Left forelimb (tissue), 1 donor: Measurements from ENCODE around the gene NNAT.

ENCODE experiments used
- DNase-seq: peaks from one replicate; pipeline ENCODE4 v3.0.0-alpha.2; 2018; ENCODE audit warnings: low spot score

The NNAT gene

GRCh38 chr20:37502654-37503053 lies 18.4 kb upstream of the NNAT start:
- DNase-seq = no peak

DNA sequence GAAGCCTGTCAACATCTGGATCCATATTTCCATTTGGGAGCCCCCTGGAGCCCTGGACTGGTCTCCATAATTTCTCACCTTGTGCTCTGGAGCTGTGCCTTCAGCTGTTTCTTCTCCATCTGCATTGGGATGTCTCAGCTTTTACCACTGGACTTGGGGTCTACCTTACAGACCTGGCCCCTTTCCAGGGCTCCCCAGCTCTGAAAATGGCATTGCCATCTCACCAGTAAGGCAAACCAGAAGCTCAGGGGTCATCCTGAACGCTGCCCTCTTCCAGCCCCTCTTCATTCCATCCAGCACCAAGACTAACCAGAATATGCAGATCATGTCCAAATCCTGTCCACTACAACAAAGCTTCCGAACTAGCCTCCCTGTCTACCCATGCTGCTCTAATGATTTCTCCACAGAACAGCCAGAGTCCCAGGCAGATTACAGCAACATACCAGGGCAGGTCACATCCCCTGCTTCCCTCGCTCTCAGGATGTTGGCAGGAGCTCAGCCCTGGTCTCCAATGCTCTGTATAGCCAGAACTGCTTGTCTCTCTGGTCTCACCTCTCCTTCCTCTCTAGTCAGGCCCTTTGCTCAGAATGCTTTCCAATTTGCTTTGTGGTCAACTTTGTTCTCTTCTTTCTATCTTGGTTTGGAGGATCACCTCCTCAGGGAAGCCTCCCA lies 17.7 kb upstream of the NNAT start:
- no peak for DNase-seq

DNA sequence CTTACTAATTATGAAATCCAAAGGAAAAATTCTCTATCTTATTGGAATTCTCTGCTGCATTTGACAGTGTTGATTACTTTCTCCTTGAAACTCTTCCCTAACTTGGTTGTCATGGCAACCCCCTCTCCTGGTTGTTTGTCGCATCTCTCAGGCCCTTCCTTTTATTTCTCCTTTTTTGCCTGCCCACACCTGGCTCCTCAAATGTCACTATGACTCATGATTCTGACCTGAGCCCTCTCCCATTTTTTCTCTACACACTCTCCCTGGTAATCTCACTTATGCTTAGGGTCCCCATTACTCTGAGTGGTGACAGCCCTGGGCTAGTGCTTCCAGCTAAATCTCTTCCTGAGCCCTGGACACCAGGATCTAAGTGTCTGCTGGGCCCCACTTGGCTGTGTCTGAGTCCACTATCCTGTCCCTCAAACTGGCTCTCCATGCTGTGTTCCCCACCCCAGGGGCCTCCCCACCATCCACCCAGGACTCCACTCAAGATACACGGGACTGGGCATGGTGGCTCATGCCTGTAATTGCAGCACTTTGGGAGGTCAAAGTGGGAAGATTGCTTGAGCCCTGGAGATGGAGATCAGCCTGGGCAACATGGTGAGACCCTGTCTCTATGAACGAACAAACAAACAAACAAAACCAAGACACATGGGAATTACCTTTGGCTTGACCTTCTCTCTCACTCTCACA lies 16.5 kb upstream of the NNAT start:
- no peak for DNase-seq

DNA sequence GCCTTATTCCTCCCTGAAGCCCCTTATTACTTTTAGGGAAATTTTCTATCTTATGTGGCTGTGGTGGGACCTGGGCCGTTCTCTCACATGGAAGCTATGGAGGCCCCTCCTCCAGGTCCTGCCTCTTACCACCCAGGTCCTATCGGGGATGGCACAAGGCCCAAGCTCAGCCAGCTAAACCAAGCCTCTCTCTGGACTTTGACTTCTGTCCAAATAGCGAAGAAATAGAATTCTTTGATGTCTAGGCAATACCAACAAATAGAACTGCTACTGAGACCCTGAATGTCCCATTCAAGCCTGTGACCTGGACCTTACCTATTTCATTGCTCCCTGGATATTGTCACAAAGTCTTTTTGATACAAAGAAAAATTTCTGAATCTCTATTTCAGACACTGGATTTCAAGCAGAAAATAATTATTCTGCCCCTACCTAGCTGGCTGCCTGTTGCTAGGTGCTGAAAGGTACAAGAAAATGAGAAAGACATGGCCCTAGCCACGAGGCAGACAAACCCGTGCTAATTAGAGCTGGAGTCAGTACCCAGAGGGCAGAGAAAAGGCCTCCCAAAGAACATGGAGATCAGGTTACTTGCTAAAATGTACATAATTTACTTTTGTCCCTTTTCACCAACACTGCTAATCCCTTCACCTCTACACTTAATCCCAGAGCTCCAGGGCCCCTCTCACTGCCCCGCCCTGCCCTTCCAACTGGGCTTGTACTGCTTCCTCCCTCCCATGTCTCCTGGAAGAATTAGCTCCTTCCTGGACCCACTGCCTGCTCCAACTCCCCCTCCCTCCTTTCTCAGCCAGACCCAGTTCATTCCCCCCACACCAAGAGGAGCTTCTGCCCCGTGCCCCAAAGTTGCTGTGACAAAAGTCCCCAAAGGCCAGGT lies 15.5 kb upstream of the NNAT start:
- no peak for DNase-seq

GRCh38 chr20:37506152-37506725 lies 14.8 kb upstream of the NNAT start:
- DNase-seq = no peak

GRCh38 chr20:37510226-37510625 lies 10.8 kb upstream of the NNAT start:
- DNase-seq = no peak

DNA sequence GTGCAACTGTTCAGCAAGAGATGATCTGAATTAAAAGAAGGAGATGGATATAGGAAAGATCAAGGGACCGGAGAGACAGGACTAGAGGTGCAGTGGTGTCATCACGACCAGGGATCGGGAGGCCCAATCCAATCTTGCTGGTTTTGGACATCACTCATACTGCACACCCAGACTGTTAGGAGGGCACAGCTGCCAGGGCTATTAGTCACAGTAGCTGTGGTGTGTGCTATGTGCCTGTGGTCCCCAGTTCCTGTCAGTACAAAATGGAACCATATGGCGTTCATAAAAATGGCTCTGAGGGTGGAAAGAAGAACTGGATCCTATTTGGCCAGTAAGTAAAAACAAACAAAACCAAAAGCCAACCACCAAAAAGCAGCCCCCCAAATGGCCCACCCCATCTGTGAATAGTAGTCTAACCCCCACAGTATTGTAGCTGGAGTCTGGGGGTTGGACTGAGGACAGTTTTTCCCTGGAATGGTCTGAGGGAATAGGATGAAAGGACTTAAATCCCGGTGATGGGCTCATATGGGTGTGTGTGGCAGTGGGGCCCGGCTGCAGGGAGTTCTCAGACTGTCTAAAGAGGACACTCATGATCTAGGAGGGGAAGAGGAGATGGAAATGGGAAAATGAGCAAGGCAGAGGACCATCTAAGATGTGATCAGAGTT lies 9.3 kb upstream of the NNAT start:
- no peak for DNase-seq

DNA sequence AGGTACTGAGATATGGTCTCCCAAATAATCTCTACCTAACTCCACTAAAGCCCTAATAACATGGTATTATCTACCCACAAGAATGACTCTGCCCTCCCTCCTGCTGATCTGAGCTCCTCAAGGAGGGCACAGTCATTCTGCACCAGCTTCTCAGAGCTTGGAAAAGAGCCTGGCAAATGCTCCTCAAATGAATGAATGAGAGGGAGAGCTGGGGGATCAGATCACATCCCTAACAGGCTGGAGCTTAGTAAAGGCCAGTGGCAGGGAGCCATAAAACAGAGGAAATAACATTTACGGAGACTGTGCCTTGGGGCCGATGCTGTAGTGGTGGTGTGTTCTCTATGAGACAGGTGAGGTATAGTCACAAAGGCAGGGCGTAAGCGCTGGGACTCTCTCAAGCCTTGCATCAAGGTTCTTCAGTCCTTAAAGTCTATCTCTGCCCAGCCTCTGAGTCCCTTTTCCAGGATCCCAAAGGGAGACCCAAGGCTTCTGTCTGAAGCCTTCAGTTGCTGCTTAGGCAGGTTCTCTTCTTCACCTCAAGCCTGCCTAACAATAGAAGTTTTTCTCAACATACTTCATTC lies 7.2 kb upstream of the NNAT start:
- no peak for DNase-seq

DNA sequence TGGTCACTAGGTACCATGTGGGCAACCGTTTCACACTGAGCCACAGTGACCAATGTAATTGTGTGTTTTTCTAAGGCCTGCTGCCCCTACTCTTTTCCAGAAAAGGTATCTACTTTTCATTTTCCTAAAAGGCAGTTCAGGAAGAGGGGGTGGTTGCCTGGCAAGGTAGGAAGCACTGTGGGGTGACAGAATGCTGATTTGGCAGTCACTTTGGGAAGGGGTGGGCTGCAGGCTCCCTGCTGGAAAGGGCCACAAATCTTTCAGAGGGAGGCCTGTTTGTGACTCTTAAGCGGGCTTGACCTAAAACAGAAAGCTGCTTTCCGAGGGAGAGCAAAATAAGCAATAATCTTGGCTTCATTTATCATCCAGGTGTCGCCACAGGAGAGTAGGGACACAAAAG lies 5.2 kb upstream of the NNAT start:
- no peak for DNase-seq

DNA sequence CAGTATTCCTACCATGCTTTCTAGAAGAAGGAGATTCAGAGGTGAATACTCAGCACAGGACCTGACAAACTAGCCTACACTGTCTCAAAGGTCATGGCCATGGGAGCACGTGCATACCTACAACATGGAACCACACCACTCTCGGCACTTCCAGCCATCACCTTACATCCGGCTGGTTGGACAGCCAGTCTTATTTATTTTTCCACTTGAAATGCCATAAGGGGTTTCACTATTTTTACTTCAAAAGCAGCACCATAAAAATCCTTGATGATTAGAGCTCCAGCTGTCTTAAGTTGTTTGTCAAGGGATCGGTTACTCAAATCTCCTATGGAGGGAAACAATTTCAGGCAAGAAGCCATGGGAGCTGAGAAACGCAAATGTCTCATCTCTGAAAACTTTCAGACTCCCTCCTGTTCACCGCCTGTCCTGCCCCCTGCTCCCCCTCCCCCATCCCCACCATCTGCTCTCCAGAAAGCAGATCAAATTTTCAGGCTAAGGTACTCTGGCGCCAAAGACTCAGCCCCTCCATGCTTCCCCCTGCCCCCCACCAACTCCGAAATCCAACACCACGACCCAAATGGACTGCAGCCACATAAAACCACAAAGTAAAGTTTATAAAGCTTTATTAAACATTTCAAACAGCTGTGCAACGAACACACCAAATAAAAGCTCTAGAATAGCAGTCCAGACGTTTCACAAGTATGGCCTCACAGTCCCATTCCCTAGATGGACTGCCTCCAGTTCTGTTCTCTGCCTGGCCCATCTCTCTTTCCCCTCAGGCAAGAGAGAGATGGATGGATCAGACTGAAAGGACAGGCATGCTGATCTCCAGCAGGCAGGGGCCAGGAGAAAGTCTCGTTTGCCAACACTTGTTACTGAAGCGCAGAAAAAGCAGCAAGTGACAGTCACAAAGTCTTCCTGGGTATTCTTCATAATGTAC lies 4.0 kb upstream of the NNAT start:
- no peak for DNase-seq

DNA sequence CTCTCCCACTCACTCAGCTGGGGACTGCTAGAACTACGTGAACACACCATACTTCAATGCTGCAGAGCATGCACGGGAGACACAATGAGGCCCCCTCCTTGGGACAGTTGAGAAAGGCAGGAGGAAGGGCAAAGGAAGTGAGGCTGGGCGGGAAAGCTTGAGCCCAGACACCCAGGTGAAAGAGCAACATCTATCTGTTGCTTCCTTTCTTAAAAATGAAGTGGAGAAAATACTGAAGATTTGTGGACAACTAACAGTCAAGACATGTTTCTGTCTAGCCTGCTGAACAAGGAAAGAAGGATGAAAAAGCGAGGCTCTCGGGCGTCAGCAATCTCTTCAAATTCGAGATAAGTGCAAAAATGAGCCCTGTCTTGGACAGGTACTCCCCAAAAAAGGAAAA lies 3.0 kb upstream of the NNAT start:
- DNase-seq = no peak

DNA sequence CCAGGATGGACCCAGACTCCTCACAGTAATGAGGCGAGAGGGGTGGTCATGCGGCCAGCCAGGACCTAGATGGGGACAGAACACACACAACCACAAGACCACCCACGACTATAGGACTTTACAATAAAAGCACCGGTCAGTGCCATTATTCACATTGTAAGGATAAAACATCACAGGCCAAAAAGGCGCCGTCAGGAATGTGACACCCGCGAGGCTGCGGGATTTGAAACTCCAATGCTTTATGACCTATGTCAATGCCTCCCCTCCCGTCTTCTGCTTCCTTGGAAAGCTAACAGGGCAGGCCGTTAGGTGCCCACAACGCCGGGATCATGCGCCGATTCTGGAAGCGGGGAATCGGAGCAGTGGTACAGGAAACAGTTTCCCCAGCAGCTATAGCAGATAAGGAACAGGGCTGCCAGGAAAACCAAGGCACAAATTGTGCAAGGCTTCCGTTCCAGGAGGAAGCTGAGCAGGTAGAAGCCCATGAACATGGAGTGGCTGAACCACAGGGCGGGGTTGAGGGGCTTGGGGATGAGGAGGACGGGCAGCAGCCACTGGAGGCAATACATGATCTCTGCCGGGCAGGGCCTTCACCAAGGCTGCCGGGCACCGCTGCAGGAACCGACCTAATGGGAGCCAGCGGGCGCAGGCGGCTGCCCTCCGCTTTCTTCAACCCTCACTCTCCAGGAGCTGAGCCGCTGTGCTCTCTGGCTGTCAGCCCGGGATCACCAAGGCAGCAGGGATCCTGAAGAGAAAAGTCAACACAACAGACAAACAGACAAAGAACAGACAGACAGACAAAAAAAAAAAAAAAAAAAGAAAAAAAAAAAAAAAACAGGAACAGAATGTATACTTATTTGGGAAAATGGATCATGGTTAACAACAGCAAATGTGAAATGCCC lies 2.2 kb upstream of the NNAT start:
- DNase-seq = no peak

DNA sequence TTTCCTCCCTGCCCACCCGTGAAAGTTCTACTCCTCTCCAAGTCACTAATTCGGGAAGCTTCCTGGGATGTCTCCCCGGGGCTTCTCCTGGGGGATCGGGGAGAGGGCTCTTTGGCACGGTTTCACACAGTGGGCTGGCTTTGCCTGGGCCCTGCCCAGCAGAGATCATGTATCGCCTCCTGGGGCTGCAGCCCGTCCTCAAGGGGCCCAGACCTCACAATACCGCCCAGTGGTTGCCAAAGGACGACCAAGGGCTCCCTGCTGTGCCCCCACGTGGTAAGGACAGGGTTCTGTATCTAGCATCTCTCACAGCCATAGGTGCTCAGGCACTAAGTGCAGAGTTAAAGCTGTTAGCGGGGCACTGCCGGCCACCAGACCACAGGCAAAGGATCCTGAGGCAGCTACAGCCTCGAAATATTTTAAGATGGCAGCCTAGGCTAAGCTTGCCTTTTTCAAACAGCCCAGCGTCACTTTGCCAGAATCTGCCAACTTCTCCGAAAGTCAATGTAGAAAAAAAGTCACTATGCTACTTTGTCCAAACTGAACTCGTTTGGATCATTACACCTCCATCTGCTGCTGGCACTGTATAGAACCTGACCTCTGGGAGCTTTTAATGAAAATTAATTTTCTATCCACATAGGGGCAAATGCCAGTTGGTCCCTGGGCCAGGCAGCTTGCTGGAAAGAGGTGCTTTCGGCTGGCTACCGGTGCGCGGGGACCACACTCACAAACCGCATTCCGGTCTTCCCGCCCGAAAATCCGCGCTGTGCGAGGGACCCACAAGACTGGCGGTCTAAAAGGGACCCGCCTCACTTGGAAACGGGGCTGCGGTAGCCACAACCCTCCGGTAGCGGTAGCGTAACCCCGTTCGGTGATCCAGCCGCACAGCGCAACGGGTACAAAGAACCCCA lies 1.3 kb upstream of the NNAT start:
- DNase-seq = no peak

GRCh38 chr20:37520419-37520955 lies 563 bp upstream of the NNAT start:
- no peak for DNase-seq

DNA sequence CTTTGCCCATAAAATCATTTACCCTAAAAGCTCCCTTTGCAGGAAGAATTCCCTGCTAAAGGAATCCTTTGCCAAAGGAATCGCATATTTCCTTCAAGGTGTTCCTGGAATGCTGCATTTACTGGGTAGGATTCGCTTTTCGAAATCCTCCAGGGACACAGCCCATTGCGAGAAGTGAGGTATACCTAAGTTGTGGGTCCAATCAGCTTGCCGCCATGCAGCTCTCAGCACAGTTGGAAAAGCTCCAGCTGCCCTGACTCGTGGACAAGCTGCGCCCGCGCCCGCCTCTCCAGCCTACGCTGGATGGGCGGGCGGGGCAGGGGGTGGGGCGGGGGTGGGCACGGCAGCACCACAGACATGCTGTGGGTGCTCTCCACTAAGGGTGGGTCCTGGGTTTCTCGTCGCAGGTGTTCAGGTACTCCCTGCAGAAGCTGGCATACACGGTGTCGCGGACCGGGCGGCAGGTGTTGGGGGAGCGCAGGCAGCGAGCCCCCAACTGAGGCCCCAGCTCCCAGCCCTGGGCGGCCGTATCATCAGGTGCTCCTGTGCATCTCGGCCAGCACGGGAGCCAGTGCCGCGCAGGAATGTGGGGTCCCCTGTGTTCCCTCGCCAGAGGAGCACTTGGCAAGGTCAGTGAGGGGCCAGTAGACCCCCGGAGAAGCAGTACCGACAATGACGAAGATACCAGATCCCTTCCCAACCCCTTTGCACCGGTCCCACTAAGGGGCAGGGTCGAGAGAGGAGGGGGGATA lies 1.4 kb downstream of the NNAT start:
- no peak for DNase-seq

DNA sequence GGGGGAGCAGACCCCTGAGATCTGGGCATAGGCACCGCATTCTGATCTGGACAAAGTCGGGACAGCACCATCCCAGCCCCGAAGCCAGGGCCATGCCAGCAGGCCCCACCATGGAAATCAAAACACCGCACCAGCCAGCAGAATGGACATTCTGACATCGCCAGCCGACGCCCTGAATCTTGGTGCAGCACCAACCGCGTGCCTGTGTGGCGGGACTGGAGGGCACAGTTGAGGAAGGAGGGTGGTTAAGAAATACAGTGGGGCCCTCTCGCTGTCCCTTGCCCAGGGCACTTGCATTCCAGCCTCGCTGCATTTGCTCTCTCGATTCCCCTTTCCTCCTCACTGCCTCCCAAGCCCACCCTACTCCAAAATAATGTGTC lies 2.0 kb downstream of the NNAT start:
- no peak for DNase-seq

DNA sequence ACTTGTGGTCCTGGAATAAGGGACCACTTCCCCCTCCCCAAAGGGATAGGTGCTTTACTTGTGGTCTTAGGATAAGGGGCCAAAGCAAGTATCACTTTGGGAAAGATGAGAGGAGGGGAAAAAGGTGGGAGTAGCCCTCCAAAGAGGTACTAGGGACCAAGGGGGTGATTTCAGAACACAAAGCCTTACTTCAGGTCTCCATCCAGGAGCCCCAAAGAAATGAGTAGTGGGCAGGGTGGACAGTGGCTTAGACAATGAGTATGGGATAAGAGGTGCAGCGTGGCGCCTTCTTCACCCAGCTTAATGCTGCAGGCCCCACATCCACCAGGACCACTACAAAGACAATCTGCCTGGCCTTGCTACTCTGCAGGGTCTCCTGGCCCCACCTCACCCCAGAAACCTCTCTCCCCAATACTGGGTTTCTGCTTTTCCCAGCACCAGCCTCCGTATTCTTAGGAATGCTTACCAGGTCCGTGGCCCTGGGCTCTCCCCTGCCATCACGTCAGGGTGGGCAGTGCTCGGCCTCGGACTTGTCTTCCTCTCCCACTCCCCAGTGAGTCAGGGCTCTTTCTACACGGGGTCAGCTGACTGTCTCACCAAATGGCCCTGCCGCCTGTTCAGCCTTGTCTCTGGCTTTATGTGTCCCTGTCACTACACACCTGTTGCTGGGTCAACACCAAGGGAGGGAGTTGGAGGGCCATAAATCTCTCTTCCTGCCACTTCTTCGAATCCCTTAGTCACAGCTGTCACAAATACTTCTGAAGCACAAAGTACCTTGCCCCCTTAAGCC lies 3.1 kb downstream of the NNAT start:
- DNase-seq = peak; percentile 57
